Duodenal mucosa (tissue), 2 donors: ENCODE data around the gene TRAF3IP1.

Source experiments
- H3K27ac ChIP-seq: one replicate; pipeline ENCODE4 v1.7.0; 2013; ENCODE audit warnings: low read depth, low read length
- H3K27me3 ChIP-seq, 2 donors: one replicate each; pipeline ENCODE4 v1.7.0; 2013; ENCODE audit warnings: low read length in 2 of 2, control low read depth in 1 of 2; ENCODE audit not compliant: insufficient read depth in 2 of 2, control insufficient read depth in 1 of 2
- H3K36me3 ChIP-seq, 2 donors: one replicate each; pipeline ENCODE4 v1.7.0; 2013; ENCODE audit warnings: low read length in 2 of 2, control low read depth in 1 of 2; ENCODE audit not compliant: insufficient read depth in 2 of 2, control insufficient read depth in 1 of 2
- H3K4me1 ChIP-seq, 2 donors: one replicate each; pipeline ENCODE4 v1.7.0; 2013; ENCODE audit warnings: low read length in 2 of 2, control low read depth in 1 of 2; ENCODE audit not compliant: insufficient read depth in 2 of 2, control insufficient read depth in 1 of 2
- H3K4me3 ChIP-seq, 2 donors: one replicate each; pipeline ENCODE4 v1.7.0; 2013; ENCODE audit warnings: low read length in 2 of 2, low read depth in 1 of 2
- H3K9ac ChIP-seq, 2 donors: one replicate each; pipeline ENCODE4 v1.7.0; 2013; ENCODE audit warnings: low read length in 2 of 2, low read depth in 1 of 2
- H3K9me3 ChIP-seq, 2 donors: one replicate each; pipeline ENCODE4 v1.7.0; 2013; ENCODE audit warnings: low read length in 2 of 2, control low read depth in 1 of 2; ENCODE audit not compliant: control insufficient read depth in 1 of 2

The TRAF3IP1 gene

GRCh38 chr2:238433300-238433915 lies 113.1 kb downstream of the TRAF3IP1 start:
- Histone ChIP-seq H3K36me3 (peaks cover 22 to 46% of the 10 kb centered on the region in 2 donors), H3K9me3 (no peaks in the 10 kb centered on the region)

GRCh38 chr2:238433941-238434845 lies 113.9 kb downstream of the TRAF3IP1 start:
- Histone ChIP-seq H3K27me3 (no peaks in the 10 kb centered on the region), H3K4me1 (no peaks in the 10 kb centered on the region), H3K36me3 (peaks cover 22 to 53% of the 10 kb centered on the region in 2 donors), H3K9ac (no peak overlapping the region), H3K27ac (no peak overlapping the region), H3K4me3 (no peak overlapping the region), H3K9me3 (no peaks in the 10 kb centered on the region)

More at GRCh38 chr2:238433300-238433915, 113.1 kb downstream of the TRAF3IP1 start:
- no peak overlapping the region for H3K9ac ChIP-seq
- H3K4me1 ChIP-seq, result peaks cover under 1 to 2% of the 10 kb centered on the region in 2 donors
- H3K27me3 ChIP-seq, result no peaks in the 10 kb centered on the region
- no peak overlapping the region for H3K27ac ChIP-seq
- no peak overlapping the region for H3K4me3 ChIP-seq

- peaks cover 22 to 58% of the 10 kb centered on the region in 2 donors for H3K36me3 ChIP-seq
- H3K27me3 ChIP-seq, result no peaks in the 10 kb centered on the region
- H3K4me3 ChIP-seq, result no peak overlapping the region
- no peak overlapping the region for H3K27ac ChIP-seq
- peaks cover 2 to 4% of the 10 kb centered on the region in 2 donors for H3K4me1 ChIP-seq
- H3K9me3 ChIP-seq, result no peaks in the 10 kb centered on the region
- H3K9ac ChIP-seq, result no peak overlapping the region
Observed at GRCh38 chr2:238434846-238435751, 114.8 kb downstream of the TRAF3IP1 start.

GRCh38 chr2:238435752-238436096 lies 115.4 kb downstream of the TRAF3IP1 start:
- no peak overlapping the region for H3K4me3 ChIP-seq
- no peak overlapping the region for H3K27ac ChIP-seq
- peaks cover 17 to 55% of the 10 kb centered on the region in 2 donors for H3K36me3 ChIP-seq
- H3K4me1 ChIP-seq, result peaks cover 2 to 4% of the 10 kb centered on the region in 2 donors
- H3K9ac ChIP-seq, result no peak overlapping the region
- H3K9me3 ChIP-seq, result no peaks in the 10 kb centered on the region
- H3K27me3 ChIP-seq, result no peaks in the 10 kb centered on the region

GRCh38 chr2:238438856-238439849 lies 118.8 kb downstream of the TRAF3IP1 start:
- Histone ChIP-seq H3K4me1 (peaks cover 7 to 10% of the 10 kb centered on the region in 2 donors), H3K9me3 (no peaks in the 10 kb centered on the region), H3K4me3 (no peak overlapping the region), H3K36me3 (peaks cover 10 to 44% of the 10 kb centered on the region in 2 donors), H3K9ac (no peak overlapping the region), H3K27ac (no peak overlapping the region), H3K27me3 (no peaks in the 10 kb centered on the region)

- no peaks in the 10 kb centered on the region for H3K9me3 ChIP-seq
- no peak overlapping the region for H3K4me3 ChIP-seq
- H3K36me3 ChIP-seq, result peaks cover 12 to 44% of the 10 kb centered on the region in 2 donors
- H3K27me3 ChIP-seq, result no peaks in the 10 kb centered on the region
- H3K27ac ChIP-seq, result no peak overlapping the region
- no peak overlapping the region for H3K9ac ChIP-seq
- H3K4me1 ChIP-seq, result peaks cover 7 to 10% of the 10 kb centered on the region in 2 donors
Observed at GRCh38 chr2:238439917-238440316, 119.6 kb downstream of the TRAF3IP1 start.

GRCh38 chr2:238440331-238440730 lies 120.0 kb downstream of the TRAF3IP1 start:
- peaks cover 13 to 42% of the 10 kb centered on the region in 2 donors for H3K36me3 ChIP-seq
- no peak overlapping the region for H3K4me3 ChIP-seq
- H3K27me3 ChIP-seq, result no peaks in the 10 kb centered on the region
- peaks cover 7 to 10% of the 10 kb centered on the region in 2 donors for H3K4me1 ChIP-seq
- no peak overlapping the region for H3K9ac ChIP-seq
- H3K9me3 ChIP-seq, result no peaks in the 10 kb centered on the region
- no peak overlapping the region for H3K27ac ChIP-seq

GRCh38 chr2:238440767-238441166 lies 120.4 kb downstream of the TRAF3IP1 start:
- Histone ChIP-seq H3K4me3 (no peak overlapping the region), H3K36me3 (peaks cover 14 to 42% of the 10 kb centered on the region in 2 donors), H3K27me3 (no peaks in the 10 kb centered on the region), H3K9ac (no peak overlapping the region), H3K27ac (no peak overlapping the region), H3K9me3 (no peaks in the 10 kb centered on the region), H3K4me1 (peaks cover 7 to 10% of the 10 kb centered on the region in 2 donors)
